Measurements from ENCODE around the gene MAPK7.

Gene MAPK7

GRCh38 chr17:19369107-19369778 is 9.1 kb upstream of the MAPK7 start:
- no peak for DNase-seq (ENCODE audit: low read depth)

GRCh38 chr17:19369846-19370492 is 8.3 kb upstream of the MAPK7 start:
- H3K4me3 ChIP-seq (ENCODE audit: low read length): no peak overlapping the region
- no peak for DNase-seq (ENCODE audit: low read depth)
- no peak for TF ChIP-seq CTCF (conservative IDR thresholded peaks at IDR 0.05; ENCODE audit: low read length)

More at GRCh38 chr17:19369107-19369778, 9.1 kb upstream of the MAPK7 start:
- TF ChIP-seq CTCF (conservative IDR thresholded peaks at IDR 0.05; ENCODE audit: low read length): no peak
- no peak overlapping the region for H3K4me3 ChIP-seq (ENCODE audit: low read length)

- no peak for DNase-seq (ENCODE audit: low read depth)
- TF ChIP-seq CTCF (conservative IDR thresholded peaks at IDR 0.05; ENCODE audit: low read length): no peak
- H3K4me3 ChIP-seq (ENCODE audit: low read length): no peak overlapping the region
Observed at GRCh38 chr17:19370493-19370960, 7.8 kb upstream of the MAPK7 start.

- no peak overlapping the region for H3K4me3 ChIP-seq (ENCODE audit: low read length)
- no peak for TF ChIP-seq CTCF (conservative IDR thresholded peaks at IDR 0.05; ENCODE audit: low read length)
- DNase-seq (ENCODE audit: low read depth): no peak
Observed at GRCh38 chr17:19371259-19372010, 6.9 kb upstream of the MAPK7 start.

- no peak for DNase-seq (ENCODE audit: low read depth)
- H3K4me3 ChIP-seq (ENCODE audit: low read length): no peak overlapping the region
- TF ChIP-seq CTCF (conservative IDR thresholded peaks at IDR 0.05; ENCODE audit: low read length): no peak
Observed at GRCh38 chr17:19372011-19372370, 6.3 kb upstream of the MAPK7 start.

GRCh38 chr17:19372439-19372838 is 5.9 kb upstream of the MAPK7 start:
- no peak for TF ChIP-seq CTCF (conservative IDR thresholded peaks at IDR 0.05; ENCODE audit: low read length)
- H3K4me3 ChIP-seq (ENCODE audit: low read length): no peak overlapping the region
- no peak for DNase-seq (ENCODE audit: low read depth)
